Measurements from ENCODE around the gene MED15. TPM values are rescaled to one million over a fixed set of nuclear protein-coding genes. Genes with fewer than 3 reads are reported as not detected.
A peak's percentile ranks its signal among the peaks of the same experiment; 100 is the strongest.

Gene MED15
- polyA plus RNA-seq, 2 of the 4 experiments (the other 2 are of a cell fraction): 10.7 to 29.7 TPM

- FAIRE-seq: no peak
- POLR2A ChIA-PET: no interaction called here
Measured at GRCh38 chr22:20567371-20567847, 60.0 kb downstream of the MED15 start.

GRCh38 chr22:20567993-20568417 is 60.6 kb downstream of the MED15 start:
- H3K27ac ChIP-seq: peak overlapping the region; percentile 63 to 83
- ChIA-PET POLR2A (no interaction called here), CTCF (interaction anchor here (0.7 to 2.4 kb wide), 9 partner anchors 11 to 104 kb away, joined by 3 to 11 read pairs (median 5); no protein-coding TSS in a partner anchor)
- no peak overlapping the region for H3K4me3 ChIP-seq
- no peak for TF ChIP-seq HES2 (IDR thresholded peaks at IDR 0.05)
- TF ChIP-seq, protein P1, sequence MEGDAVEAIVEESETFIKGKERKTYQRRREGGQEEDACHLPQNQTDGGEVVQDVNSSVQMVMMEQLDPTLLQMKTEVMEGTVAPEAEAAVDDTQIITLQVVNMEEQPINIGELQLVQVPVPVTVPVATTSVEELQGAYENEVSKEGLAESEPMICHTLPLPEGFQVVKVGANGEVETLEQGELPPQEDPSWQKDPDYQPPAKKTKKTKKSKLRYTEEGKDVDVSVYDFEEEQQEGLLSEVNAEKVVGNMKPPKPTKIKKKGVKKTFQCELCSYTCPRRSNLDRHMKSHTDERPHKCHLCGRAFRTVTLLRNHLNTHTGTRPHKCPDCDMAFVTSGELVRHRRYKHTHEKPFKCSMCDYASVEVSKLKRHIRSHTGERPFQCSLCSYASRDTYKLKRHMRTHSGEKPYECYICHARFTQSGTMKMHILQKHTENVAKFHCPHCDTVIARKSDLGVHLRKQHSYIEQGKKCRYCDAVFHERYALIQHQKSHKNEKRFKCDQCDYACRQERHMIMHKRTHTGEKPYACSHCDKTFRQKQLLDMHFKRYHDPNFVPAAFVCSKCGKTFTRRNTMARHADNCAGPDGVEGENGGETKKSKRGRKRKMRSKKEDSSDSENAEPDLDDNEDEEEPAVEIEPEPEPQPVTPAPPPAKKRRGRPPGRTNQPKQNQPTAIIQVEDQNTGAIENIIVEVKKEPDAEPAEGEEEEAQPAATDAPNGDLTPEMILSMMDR (IDR thresholded peaks at IDR 0.05): peak; percentile 23; the same call in 1 of the 3 replicates
- peak; percentile 17; the same call in 2 of the 3 replicates for TF ChIP-seq SMC3 (IDR thresholded peaks at IDR 0.05)
- no peak for TF ChIP-seq MYC (IDR thresholded peaks at IDR 0.05; ENCODE audit: borderline replicate concordance, low read length)
- peak in 1 of 2 experiments; percentile 34; a peak in 2 of 5 replicates for TF ChIP-seq RAD21 (conservative IDR thresholded peaks at IDR 0.05 in 1 of 2, IDR thresholded peaks at IDR 0.05 in 1 of 2)
- H3K4me2 ChIP-seq: peak overlapping the region; percentile 59
- peak in 1 of 2 experiments; percentile 50 for DNase-seq (ENCODE audit: low read depth in 1 of 2, low spot score in 1 of 2)
- FAIRE-seq: no peak
- no peaks in the 10 kb centered on the region for H3K9me3 ChIP-seq
- WGBS (ENCODE audit: missing lambda C conversion rate): 59% methylated on average over 3 of the region's 5 CpGs
- H3K4me1 ChIP-seq: peaks cover 67% of the 10 kb centered on the region
- peak; percentile 53 to 69 for ATAC-seq

More at GRCh38 chr22:20567371-20567847, 60.0 kb downstream of the MED15 start:
- H3K4me1 ChIP-seq: peaks cover 67% of the 10 kb centered on the region
- CTCF ChIA-PET: interaction anchor here (0.8 to 2.4 kb wide), 4 partner anchors 12 to 149 kb away, joined by 3 to 11 read pairs (median 4); no protein-coding TSS in a partner anchor
- peak overlapping the region; percentile 63 to 83 for H3K27ac ChIP-seq
- H3K4me2 ChIP-seq: peak overlapping the region; percentile 59
- no peak for TF ChIP-seq GATA3 (IDR thresholded peaks at IDR 0.05; ENCODE audit: borderline replicate concordance)
- no peak for TF ChIP-seq MAX (IDR thresholded peaks at IDR 0.05)
- TF ChIP-seq E2F6 (IDR thresholded peaks at IDR 0.05; ENCODE audit: borderline replicate concordance, low read depth): no peak
- TF ChIP-seq, protein P2, sequence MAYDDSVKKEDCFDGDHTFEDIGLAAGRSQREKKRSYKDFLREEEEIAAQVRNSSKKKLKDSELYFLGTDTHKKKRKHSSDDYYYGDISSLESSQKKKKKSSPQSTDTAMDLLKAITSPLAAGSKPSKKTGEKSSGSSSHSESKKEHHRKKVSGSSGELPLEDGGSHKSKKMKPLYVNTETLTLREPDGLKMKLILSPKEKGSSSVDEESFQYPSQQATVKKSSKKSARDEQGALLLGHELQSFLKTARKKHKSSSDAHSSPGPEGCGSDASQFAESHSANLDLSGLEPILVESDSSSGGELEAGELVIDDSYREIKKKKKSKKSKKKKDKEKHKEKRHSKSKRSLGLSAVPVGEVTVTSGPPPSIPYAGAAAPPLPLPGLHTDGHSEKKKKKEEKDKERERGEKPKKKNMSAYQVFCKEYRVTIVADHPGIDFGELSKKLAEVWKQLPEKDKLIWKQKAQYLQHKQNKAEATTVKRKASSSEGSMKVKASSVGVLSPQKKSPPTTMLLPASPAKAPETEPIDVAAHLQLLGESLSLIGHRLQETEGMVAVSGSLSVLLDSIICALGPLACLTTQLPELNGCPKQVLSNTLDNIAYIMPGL (CRISPR knock-in tag; IDR thresholded peaks at IDR 0.05; ENCODE audit: borderline replicate concordance): no peak
- TF ChIP-seq ZFP36 (IDR thresholded peaks at IDR 0.05; ENCODE audit: borderline replicate concordance, partially characterized antibody): no peak
- TF ChIP-seq SMC3 (IDR thresholded peaks at IDR 0.05): no peak
- no peak for TF ChIP-seq BHLHE40 (IDR thresholded peaks at IDR 0.05; ENCODE audit: low read depth, low read length)
- TF ChIP-seq ZNF302 (CRISPR knock-in tag; IDR thresholded peaks at IDR 0.05): no peak
- TF ChIP-seq RCOR1 (IDR thresholded peaks at IDR 0.05; ENCODE audit: low read depth, low read length): no peak
- TF ChIP-seq MAZ (IDR thresholded peaks at IDR 0.05; ENCODE audit: borderline replicate concordance, low read depth, low read length): no peak
- WGBS (ENCODE audit: missing lambda C conversion rate): 69% methylated on average over 6 of the region's 6 CpGs
- H3K4me3 ChIP-seq: no peak overlapping the region
- H3K9me3 ChIP-seq: no peaks in the 10 kb centered on the region
- DNase-seq (ENCODE audit: low read depth in 1 of 2, low spot score in 1 of 2): peak in 1 of 2 experiments; percentile 40
- ATAC-seq: peak in 1 of 2 experiments; percentile 26; a peak in 3 of 6 replicates

DNA sequence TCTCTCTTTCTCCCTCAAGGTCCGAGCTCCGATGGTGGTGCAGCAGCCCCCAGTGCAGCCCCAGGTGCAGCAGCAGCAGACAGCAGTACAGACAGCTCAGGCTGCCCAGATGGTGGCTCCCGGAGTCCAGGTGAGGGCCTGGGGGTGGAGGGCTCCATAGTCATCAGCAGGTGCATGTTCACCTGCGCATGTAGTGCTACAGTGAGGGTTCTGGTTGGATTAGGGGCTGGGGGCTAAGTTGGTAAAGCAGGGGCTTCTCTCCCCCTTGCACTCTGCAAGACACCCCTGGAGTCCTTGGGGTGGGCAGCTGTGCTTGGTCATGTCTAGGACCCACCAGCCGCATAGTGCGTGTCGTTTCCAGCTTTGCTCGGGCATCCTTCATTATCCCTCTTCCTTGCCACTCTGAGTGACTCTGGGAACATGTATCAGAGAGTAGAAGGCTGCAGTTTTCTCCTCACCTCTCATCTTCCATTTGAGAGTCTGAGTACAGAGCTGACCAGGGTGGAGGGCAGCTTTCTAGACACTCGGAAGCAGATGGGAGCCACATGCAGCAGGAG is 61.2 kb downstream of the MED15 start:
- POLR2A ChIA-PET: interaction anchor here (1.2 to 1.3 kb wide), 2 partner anchors 37 to 38 kb away, joined by 4 to 5 read pairs; no protein-coding TSS in a partner anchor
- H3K4me3 ChIP-seq: no peak overlapping the region
- H3K4me2 ChIP-seq: peak overlapping the region; percentile 59
- CTCF ChIA-PET: interaction anchor here (0.6 to 2.4 kb wide), 11 partner anchors 11 to 150 kb away, joined by 3 to 11 read pairs (median 4); no protein-coding TSS in a partner anchor
- FAIRE-seq (no peak), DNase-seq (ENCODE audit: low read depth in 1 of 2, low spot score in 1 of 2) (no peak), ATAC-seq (0 out of 6 replicates have a peak, but pooled peaks of 1 of the 2 experiments have one; percentile 3)
- peaks cover 67% of the 10 kb centered on the region for H3K4me1 ChIP-seq
- H3K9me3 ChIP-seq: no peaks in the 10 kb centered on the region
- peak overlapping the region; percentile 63 to 83 for H3K27ac ChIP-seq
- 91% methylated on average over 7 of the region's 9 CpGs for WGBS (ENCODE audit: missing lambda C conversion rate)
- TF ChIP-seq BCL3 (IDR thresholded peaks at IDR 0.05) (no peak), NR3C1 (IDR thresholded peaks at IDR 0.05) (no peak), MAFK (IDR thresholded peaks at IDR 0.05; ENCODE audit: partially characterized antibody) (no peak), MAX (IDR thresholded peaks at IDR 0.05) (no peak), CBX8 (IDR thresholded peaks at IDR 0.05) (no peak), PHF8 (IDR thresholded peaks at IDR 0.05; ENCODE audit: borderline replicate concordance, low read depth) (no peak), USF2 (IDR thresholded peaks at IDR 0.05) (no peak), MYC (IDR thresholded peaks at IDR 0.05; ENCODE audit: borderline replicate concordance, low read length) (no peak), HOXA7 (CRISPR knock-in tag; IDR thresholded peaks at IDR 0.05) (no peak)
- TF ChIP-seq, protein P3, sequence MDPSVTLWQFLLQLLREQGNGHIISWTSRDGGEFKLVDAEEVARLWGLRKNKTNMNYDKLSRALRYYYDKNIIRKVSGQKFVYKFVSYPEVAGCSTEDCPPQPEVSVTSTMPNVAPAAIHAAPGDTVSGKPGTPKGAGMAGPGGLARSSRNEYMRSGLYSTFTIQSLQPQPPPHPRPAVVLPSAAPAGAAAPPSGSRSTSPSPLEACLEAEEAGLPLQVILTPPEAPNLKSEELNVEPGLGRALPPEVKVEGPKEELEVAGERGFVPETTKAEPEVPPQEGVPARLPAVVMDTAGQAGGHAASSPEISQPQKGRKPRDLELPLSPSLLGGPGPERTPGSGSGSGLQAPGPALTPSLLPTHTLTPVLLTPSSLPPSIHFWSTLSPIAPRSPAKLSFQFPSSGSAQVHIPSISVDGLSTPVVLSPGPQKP (IDR thresholded peaks at IDR 0.05; ENCODE audit: low read depth, low read length): no peak

Measured in A549 (cell line).